Epithelial cell of esophagus (primary cell): ENCODE data around the gene NKAIN2.

ENCODE experiments used
- DNase-seq: peaks from one replicate; pipeline ENCODE4 v3.0.0; 2010; ENCODE audit warnings: low read depth
- H3K4me3 ChIP-seq: 2 replicates; pipeline ENCODE4 v1.5.1; 2011; ENCODE audit warnings: mild to moderate bottlenecking, low read length, control low read depth
- CTCF ChIP-seq: IDR thresholded peaks from 2 replicates; pipeline ENCODE4 v1.5.1; 2011; ENCODE audit warnings: low read depth, mild to moderate bottlenecking, low read length, control low read depth, inconsistent platforms; ENCODE audit not compliant: insufficient read depth; ENCODE audit errors: missing control alignments

NKAIN2 gene

GRCh38 chr6:124080483-124080882, 276.8 kb downstream of the NKAIN2 start:
- no peak overlapping the region for H3K4me3 ChIP-seq
- TF ChIP-seq CTCF, result no peak
- DNase-seq, result no peak

- no peak for TF ChIP-seq CTCF
- DNase-seq, result peak; percentile 32
These were observed 286.8 kb downstream of the NKAIN2 start for GRCh38 chr6:124090491-124090890.

GRCh38 chr6:124099520-124099919, 295.9 kb downstream of the NKAIN2 start:
- TF ChIP-seq CTCF, result no peak
- no peak for DNase-seq
- H3K4me3 ChIP-seq, result no peak overlapping the region

More at GRCh38 chr6:124090491-124090890, 286.8 kb downstream of the NKAIN2 start:
- H3K4me3 ChIP-seq, result no peak overlapping the region

- no peak for DNase-seq
- H3K4me3 ChIP-seq, result no peak overlapping the region
- no peak for TF ChIP-seq CTCF
These were observed 306.8 kb downstream of the NKAIN2 start for GRCh38 chr6:124110514-124110913.

- H3K4me3 ChIP-seq, result no peak overlapping the region
- no peak for DNase-seq
- TF ChIP-seq CTCF, result no peak
These were observed 315.9 kb downstream of the NKAIN2 start for GRCh38 chr6:124119596-124119995.

GRCh38 chr6:124123617-124124209, 320.0 kb downstream of the NKAIN2 start:
- no peak overlapping the region for H3K4me3 ChIP-seq
- TF ChIP-seq CTCF, result no peak
- DNase-seq, result no peak

- DNase-seq, result no peak
- no peak for TF ChIP-seq CTCF
- no peak overlapping the region for H3K4me3 ChIP-seq
These were observed 327.6 kb downstream of the NKAIN2 start for GRCh38 chr6:124131259-124131658.
